Endothelial cell (in vitro differentiated cells): Measurements from ENCODE around the gene UBXN7. TPM values are rescaled to one million over a fixed set of nuclear protein-coding genes. Genes with fewer than 3 reads are reported as not detected.
"Not testable (repeated sequence)": the region's sequence is repeated elsewhere in the genome, so short reads cannot be mapped to it uniquely, and the experiment has no call there.

Source experiments
- DNase-seq: peaks from one replicate; pipeline ENCODE4 v3.0.0; 2021; ENCODE audit warnings: low spot score
- H3K27ac Mint-ChIP-seq: one replicate; pipeline ENCODE4 v1.8.0; 2021; ENCODE audit warnings: mixed read lengths, inconsistent platforms; ENCODE audit not compliant: unreplicated experiment
- H3K27me3 Mint-ChIP-seq: one replicate; pipeline ENCODE4 v1.8.0; 2021; ENCODE audit warnings: mild to moderate bottlenecking, moderate library complexity, mixed read lengths, inconsistent platforms; ENCODE audit not compliant: unreplicated experiment
- H3K36me3 Mint-ChIP-seq: one replicate; pipeline ENCODE4 v1.8.0; 2021; ENCODE audit warnings: mild to moderate bottlenecking, low read depth, mixed read lengths, inconsistent platforms; ENCODE audit not compliant: unreplicated experiment
- H3K4me1 Mint-ChIP-seq: one replicate; pipeline ENCODE4 v1.8.0; 2021; ENCODE audit warnings: mild to moderate bottlenecking, mixed read lengths, inconsistent platforms; ENCODE audit not compliant: unreplicated experiment
- H3K4me3 Mint-ChIP-seq: one replicate; pipeline ENCODE4 v1.8.0; 2021; ENCODE audit warnings: mild to moderate bottlenecking, mixed read lengths, inconsistent platforms; ENCODE audit not compliant: unreplicated experiment
- H3K9me3 Mint-ChIP-seq: one replicate; pipeline ENCODE4 v1.8.0; 2021; ENCODE audit warnings: mixed read lengths, inconsistent platforms; ENCODE audit not compliant: unreplicated experiment
- CTCF ChIP-seq: fragments of 200-600 bp; sonication (generic); IDR thresholded peaks from one replicate; pipeline ENCODE4 v1.5.0; 2021; ENCODE audit warnings: antibody characterized with exemption; ENCODE audit not compliant: unreplicated experiment
- total RNA-seq: library from RNA; stranded (reverse); fragmentation: NEBNext Ultra II Directional; extraction: Animal tissue kit (Norgen Biotek cat#: 25700); gene quantifications from one replicate; pipeline ENCODE4 v1.2.1, GENCODE V29; 2021; ENCODE audit not compliant: unreplicated experiment

The UBXN7 gene
- total RNA-seq, 1 donor from 2014 or later: 71.7 TPM

- Mint-ChIP-seq H3K9me3 (no peaks in the 10 kb centered on the region), H3K4me3 (no peak overlapping the region), H3K27me3 (peaks cover 4% of the 10 kb centered on the region), H3K27ac (no peak overlapping the region), H3K4me1 (peaks cover 2% of the 10 kb centered on the region), H3K36me3 (peaks cover 20% of the 10 kb centered on the region)
- no peak for TF ChIP-seq CTCF
- DNase-seq: no peak
Observed at GRCh38 chr3:196350067-196350466, 82.2 kb downstream of the UBXN7 start.

- Mint-ChIP-seq H3K9me3 (no peaks in the 10 kb centered on the region), H3K4me1 (peaks cover 2% of the 10 kb centered on the region), H3K27me3 (peaks cover 4% of the 10 kb centered on the region), H3K27ac (peak overlapping the region; percentile 63), H3K36me3 (peaks cover 20% of the 10 kb centered on the region), H3K4me3 (peak overlapping the region; percentile 5)
- DNase-seq: no peak
- no peak for TF ChIP-seq CTCF
Observed at GRCh38 chr3:196348698-196349097, 83.5 kb downstream of the UBXN7 start.

- H3K36me3 Mint-ChIP-seq: peaks cover 20% of the 10 kb centered on the region
- no peak overlapping the region for H3K4me3 Mint-ChIP-seq
- H3K4me1 Mint-ChIP-seq: peaks cover 2% of the 10 kb centered on the region
- H3K27ac Mint-ChIP-seq: no peak overlapping the region
- TF ChIP-seq CTCF: no peak
- H3K27me3 Mint-ChIP-seq: peaks cover 4% of the 10 kb centered on the region
- H3K9me3 Mint-ChIP-seq: no peaks in the 10 kb centered on the region
- no peak for DNase-seq
Observed at GRCh38 chr3:196344663-196345062, 87.6 kb downstream of the UBXN7 start.

GRCh38 chr3:196343917-196344316 is 88.3 kb downstream of the UBXN7 start:
- not testable (repeated sequence) for H3K9me3 Mint-ChIP-seq, H3K4me1 Mint-ChIP-seq, H3K4me3 Mint-ChIP-seq, DNase-seq, H3K27me3 Mint-ChIP-seq, H3K27ac Mint-ChIP-seq
- peaks cover 20% of the 10 kb centered on the region for H3K36me3 Mint-ChIP-seq

GRCh38 chr3:196341137-196341536 is 91.1 kb downstream of the UBXN7 start:
- DNase-seq: no peak
- peaks cover 6% of the 10 kb centered on the region for H3K36me3 Mint-ChIP-seq
- no peak for TF ChIP-seq CTCF
- H3K9me3 Mint-ChIP-seq: no peaks in the 10 kb centered on the region
- no peak overlapping the region for H3K4me3 Mint-ChIP-seq
- no peaks in the 10 kb centered on the region for H3K4me1 Mint-ChIP-seq
- H3K27ac Mint-ChIP-seq: no peak overlapping the region
- H3K27me3 Mint-ChIP-seq: peaks cover 4% of the 10 kb centered on the region

- Mint-ChIP-seq H3K4me3 (no peak overlapping the region), H3K4me1 (no peaks in the 10 kb centered on the region), H3K27me3 (peaks cover 4% of the 10 kb centered on the region), H3K27ac (no peak overlapping the region), H3K36me3 (peaks cover 2% of the 10 kb centered on the region), H3K9me3 (no peaks in the 10 kb centered on the region)
- DNase-seq: no peak
- TF ChIP-seq CTCF: no peak
Observed at GRCh38 chr3:196340466-196340865, 91.8 kb downstream of the UBXN7 start.
